Type B pancreatic cell (in vitro differentiated cells): ENCODE data around the gene DQX1. TPM values are rescaled to one million over a fixed set of nuclear protein-coding genes. Genes with fewer than 3 reads are reported as not detected.

Source experiments
- DNase-seq: peaks from one replicate; pipeline ENCODE4 v3.0.0; 2021; ENCODE audit warnings: mixed read lengths; ENCODE audit not compliant: unreplicated experiment; ENCODE audit errors: extremely low spot score
- H3K27ac Mint-ChIP-seq: 2 replicates; pipeline ENCODE4 v1.8.0; 2021; ENCODE audit warnings: mild to moderate bottlenecking, mixed read lengths
- H3K27me3 Mint-ChIP-seq: 2 replicates; pipeline ENCODE4 v1.8.0; 2021; ENCODE audit warnings: mixed read lengths
- H3K36me3 Mint-ChIP-seq: 2 replicates; pipeline ENCODE4 v1.8.0; 2021; ENCODE audit warnings: mixed read lengths
- H3K4me1 Mint-ChIP-seq: one replicate; pipeline ENCODE4 v1.8.0; 2021; ENCODE audit warnings: mixed read lengths; ENCODE audit not compliant: unreplicated experiment
- H3K4me3 Mint-ChIP-seq: 2 replicates; pipeline ENCODE4 v1.8.0; 2021; ENCODE audit warnings: mild to moderate bottlenecking, mixed read lengths
- H3K9me3 Mint-ChIP-seq: 2 replicates; pipeline ENCODE4 v1.8.0; 2021; ENCODE audit warnings: mixed read lengths
- CTCF ChIP-seq: fragments of 200-600 bp; sonication (generic); conservative IDR thresholded peaks from 2 replicates; pipeline ENCODE4 v1.5.0; 2021; ENCODE audit warnings: antibody characterized with exemption, mild to moderate bottlenecking
- total RNA-seq: library from RNA; stranded (reverse); gene quantifications from 2 replicates; pipeline ENCODE4 v1.2.1, GENCODE V29; 2021; ENCODE audit warnings: low replicate concordance

Gene DQX1
- total RNA-seq, 1 donor from 2014 or later: 1.4 TPM

- peak overlapping the region; percentile 86 for H3K4me3 Mint-ChIP-seq
- peaks cover 18% of the 10 kb centered on the region for H3K36me3 Mint-ChIP-seq
- peaks cover 41% of the 10 kb centered on the region for H3K4me1 Mint-ChIP-seq
- no peaks in the 10 kb centered on the region for H3K9me3 Mint-ChIP-seq
- peaks cover 87% of the 10 kb centered on the region for H3K27me3 Mint-ChIP-seq
- DNase-seq: no peak
- peak overlapping the region; percentile 54 for H3K27ac Mint-ChIP-seq
- no peak for TF ChIP-seq CTCF
Observed at GRCh38 chr2:74501335-74502071, 24.5 kb downstream of the DQX1 start.

- no peak for TF ChIP-seq CTCF
- Mint-ChIP-seq H3K9me3 (no peaks in the 10 kb centered on the region), H3K36me3 (peaks cover 21% of the 10 kb centered on the region), H3K4me1 (peaks cover 40% of the 10 kb centered on the region), H3K27me3 (peaks cover 95% of the 10 kb centered on the region), H3K4me3 (peak overlapping the region; percentile 73), H3K27ac (no peak overlapping the region)
- no peak for DNase-seq
Observed at GRCh38 chr2:74500578-74500946, 25.5 kb downstream of the DQX1 start.

- no peak for TF ChIP-seq CTCF
- no peaks in the 10 kb centered on the region for H3K9me3 Mint-ChIP-seq
- H3K27me3 Mint-ChIP-seq: peaks cover 94% of the 10 kb centered on the region
- H3K4me1 Mint-ChIP-seq: peaks cover 37% of the 10 kb centered on the region
- DNase-seq: no peak
- peaks cover 16% of the 10 kb centered on the region for H3K36me3 Mint-ChIP-seq
- H3K4me3 Mint-ChIP-seq: peak overlapping the region; percentile 73
- no peak overlapping the region for H3K27ac Mint-ChIP-seq
Observed at GRCh38 chr2:74499940-74500577, 26.0 kb downstream of the DQX1 start.

GRCh38 chr2:74499267-74499939 is 26.6 kb downstream of the DQX1 start, which contains the start of gene LBX2:
Gene LBX2, minus strand, starts transcription at chr2:74499603. Its CDS starts 66 bp downstream, at chr2:74499537.
- Mint-ChIP-seq H3K27me3 (peaks cover 87% of the 10 kb centered on the region), H3K27ac (peak within 1 kb of the TSS; percentile 73), H3K9me3 (no peaks in the 10 kb centered on the region), H3K36me3 (peaks cover 10% of the 10 kb centered on the region), H3K4me1 (peaks cover 32% of the 10 kb centered on the region), H3K4me3 (peak within 1 kb of the TSS; percentile 92)
- TF ChIP-seq CTCF: no peak
- DNase-seq: no peak

GRCh38 chr2:74498500-74499266 is 27.3 kb downstream of the DQX1 start:
- Mint-ChIP-seq H3K36me3 (peaks cover 5% of the 10 kb centered on the region), H3K27ac (peak overlapping the region; percentile 73), H3K27me3 (peaks cover 80% of the 10 kb centered on the region), H3K4me1 (peaks cover 32% of the 10 kb centered on the region), H3K9me3 (no peaks in the 10 kb centered on the region), H3K4me3 (peak overlapping the region; percentile 92)
- DNase-seq: no peak
- no peak for TF ChIP-seq CTCF
